ENCODE data around the gene TPK1.

DNA sequence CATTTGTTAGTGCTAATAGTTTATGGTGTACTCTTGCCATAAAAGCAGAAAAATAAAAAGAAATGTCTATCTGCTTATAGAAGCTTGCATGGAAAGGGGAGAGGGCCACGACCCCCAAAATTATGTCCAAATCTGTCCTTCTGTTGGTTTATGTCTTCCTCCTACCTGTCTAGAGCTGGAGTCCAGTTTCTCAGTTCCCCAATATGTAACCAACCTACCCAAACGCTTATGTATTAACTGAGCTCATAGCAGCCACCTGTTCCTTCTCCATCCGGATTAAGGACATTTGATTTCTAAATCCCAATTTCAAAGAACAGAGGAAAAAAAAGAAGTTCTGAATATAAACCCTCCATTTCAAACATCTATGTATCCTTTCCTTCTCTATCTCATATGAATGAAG, 30.3 kb upstream of the TPK1 start:
- no peak for TF ChIP-seq POLR2AphosphoS5 (IDR thresholded peaks at IDR 0.05; ENCODE audit: low read depth, low read length)
- TF ChIP-seq, protein P1, sequence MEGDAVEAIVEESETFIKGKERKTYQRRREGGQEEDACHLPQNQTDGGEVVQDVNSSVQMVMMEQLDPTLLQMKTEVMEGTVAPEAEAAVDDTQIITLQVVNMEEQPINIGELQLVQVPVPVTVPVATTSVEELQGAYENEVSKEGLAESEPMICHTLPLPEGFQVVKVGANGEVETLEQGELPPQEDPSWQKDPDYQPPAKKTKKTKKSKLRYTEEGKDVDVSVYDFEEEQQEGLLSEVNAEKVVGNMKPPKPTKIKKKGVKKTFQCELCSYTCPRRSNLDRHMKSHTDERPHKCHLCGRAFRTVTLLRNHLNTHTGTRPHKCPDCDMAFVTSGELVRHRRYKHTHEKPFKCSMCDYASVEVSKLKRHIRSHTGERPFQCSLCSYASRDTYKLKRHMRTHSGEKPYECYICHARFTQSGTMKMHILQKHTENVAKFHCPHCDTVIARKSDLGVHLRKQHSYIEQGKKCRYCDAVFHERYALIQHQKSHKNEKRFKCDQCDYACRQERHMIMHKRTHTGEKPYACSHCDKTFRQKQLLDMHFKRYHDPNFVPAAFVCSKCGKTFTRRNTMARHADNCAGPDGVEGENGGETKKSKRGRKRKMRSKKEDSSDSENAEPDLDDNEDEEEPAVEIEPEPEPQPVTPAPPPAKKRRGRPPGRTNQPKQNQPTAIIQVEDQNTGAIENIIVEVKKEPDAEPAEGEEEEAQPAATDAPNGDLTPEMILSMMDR (IDR thresholded peaks at IDR 0.05): no peak
- TF ChIP-seq, protein P2, sequence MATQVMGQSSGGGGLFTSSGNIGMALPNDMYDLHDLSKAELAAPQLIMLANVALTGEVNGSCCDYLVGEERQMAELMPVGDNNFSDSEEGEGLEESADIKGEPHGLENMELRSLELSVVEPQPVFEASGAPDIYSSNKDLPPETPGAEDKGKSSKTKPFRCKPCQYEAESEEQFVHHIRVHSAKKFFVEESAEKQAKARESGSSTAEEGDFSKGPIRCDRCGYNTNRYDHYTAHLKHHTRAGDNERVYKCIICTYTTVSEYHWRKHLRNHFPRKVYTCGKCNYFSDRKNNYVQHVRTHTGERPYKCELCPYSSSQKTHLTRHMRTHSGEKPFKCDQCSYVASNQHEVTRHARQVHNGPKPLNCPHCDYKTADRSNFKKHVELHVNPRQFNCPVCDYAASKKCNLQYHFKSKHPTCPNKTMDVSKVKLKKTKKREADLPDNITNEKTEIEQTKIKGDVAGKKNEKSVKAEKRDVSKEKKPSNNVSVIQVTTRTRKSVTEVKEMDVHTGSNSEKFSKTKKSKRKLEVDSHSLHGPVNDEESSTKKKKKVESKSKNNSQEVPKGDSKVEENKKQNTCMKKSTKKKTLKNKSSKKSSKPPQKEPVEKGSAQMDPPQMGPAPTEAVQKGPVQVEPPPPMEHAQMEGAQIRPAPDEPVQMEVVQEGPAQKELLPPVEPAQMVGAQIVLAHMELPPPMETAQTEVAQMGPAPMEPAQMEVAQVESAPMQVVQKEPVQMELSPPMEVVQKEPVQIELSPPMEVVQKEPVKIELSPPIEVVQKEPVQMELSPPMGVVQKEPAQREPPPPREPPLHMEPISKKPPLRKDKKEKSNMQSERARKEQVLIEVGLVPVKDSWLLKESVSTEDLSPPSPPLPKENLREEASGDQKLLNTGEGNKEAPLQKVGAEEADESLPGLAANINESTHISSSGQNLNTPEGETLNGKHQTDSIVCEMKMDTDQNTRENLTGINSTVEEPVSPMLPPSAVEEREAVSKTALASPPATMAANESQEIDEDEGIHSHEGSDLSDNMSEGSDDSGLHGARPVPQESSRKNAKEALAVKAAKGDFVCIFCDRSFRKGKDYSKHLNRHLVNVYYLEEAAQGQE (IDR thresholded peaks at IDR 0.05; ENCODE audit: insufficient read depth in 1 of 2, low read depth in 2 of 2, low read length in 1 of 2): no peak

Data from Panc1 (cell line).